ENCODE results near the gene WWOX.
A peak's percentile ranks its signal among the peaks of the same experiment; 100 is the strongest.
"Not testable (repeated sequence)": the region's sequence is repeated elsewhere in the genome, so short reads cannot be mapped to it uniquely, and the experiment has no call there.

Gene WWOX

DNA sequence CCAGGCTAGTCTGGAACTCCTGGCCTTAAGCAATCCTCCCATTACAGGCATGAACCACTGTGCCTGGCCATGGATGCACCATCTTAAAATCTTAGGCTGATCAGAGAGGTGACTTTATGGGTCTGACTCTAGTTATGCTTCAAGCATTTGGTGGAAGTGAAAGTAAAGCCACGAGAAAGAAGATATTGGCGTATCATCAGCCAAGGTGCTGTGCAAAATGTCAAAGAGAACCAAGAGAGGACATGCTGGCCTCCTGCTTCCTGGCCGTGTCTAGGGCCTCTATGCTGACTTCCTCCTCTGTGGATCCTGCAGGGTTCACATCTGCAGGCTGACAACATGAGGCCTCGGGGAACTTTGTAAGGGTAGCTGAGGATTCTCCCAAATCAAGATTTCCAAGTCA is 1115.8 kb downstream of the WWOX start:
- DNase-seq: no peak

GRCh38 chr16:79217375-79218011 is 1118.0 kb downstream of the WWOX start:
- no peak for DNase-seq

- no peak for DNase-seq
Observed at GRCh38 chr16:79218351-79218750, 1118.9 kb downstream of the WWOX start.

- not testable (repeated sequence) for DNase-seq
Observed at GRCh38 chr16:79225994-79226393, 1126.5 kb downstream of the WWOX start.

GRCh38 chr16:79229361-79229760 is 1129.9 kb downstream of the WWOX start:
- DNase-seq: no peak

GRCh38 chr16:79245700-79246099 is 1146.2 kb downstream of the WWOX start:
- not testable (repeated sequence) for DNase-seq

- no peak for DNase-seq
Observed at GRCh38 chr16:79247386-79247785, 1147.9 kb downstream of the WWOX start.

- no peak for DNase-seq
Observed at GRCh38 chr16:79248351-79248750, 1148.9 kb downstream of the WWOX start.

DNA sequence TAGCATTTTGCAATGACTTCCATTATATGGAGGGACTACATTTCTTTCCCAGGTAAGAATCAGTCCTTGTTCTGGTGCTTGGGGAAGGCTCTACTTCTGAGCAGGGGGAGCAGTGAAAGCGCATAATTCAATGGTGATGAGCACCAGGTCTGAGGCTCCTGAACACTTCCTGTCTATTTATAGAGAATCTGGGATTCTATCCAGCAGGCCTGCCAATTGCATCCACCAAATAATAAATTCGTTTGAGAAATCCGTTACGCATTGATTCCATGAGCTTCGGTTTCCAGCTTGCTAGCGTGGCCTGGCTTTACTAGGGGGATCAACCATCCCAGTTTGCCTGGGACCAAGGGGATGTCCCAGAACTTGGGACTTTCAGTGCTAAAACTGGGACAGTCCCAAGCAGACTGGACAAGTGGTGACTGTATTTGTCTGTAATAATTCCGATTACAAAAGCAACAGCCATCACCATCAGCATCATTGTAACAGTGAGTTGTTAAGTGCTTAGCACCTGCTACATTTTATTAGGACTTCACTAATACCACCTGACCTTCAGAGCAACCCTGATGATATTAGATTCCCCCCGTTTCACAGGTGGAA is 1151.1 kb downstream of the WWOX start:
- DNase-seq: no peak

GRCh38 chr16:79253100-79253631 is 1153.7 kb downstream of the WWOX start:
- DNase-seq: no peak

DNA sequence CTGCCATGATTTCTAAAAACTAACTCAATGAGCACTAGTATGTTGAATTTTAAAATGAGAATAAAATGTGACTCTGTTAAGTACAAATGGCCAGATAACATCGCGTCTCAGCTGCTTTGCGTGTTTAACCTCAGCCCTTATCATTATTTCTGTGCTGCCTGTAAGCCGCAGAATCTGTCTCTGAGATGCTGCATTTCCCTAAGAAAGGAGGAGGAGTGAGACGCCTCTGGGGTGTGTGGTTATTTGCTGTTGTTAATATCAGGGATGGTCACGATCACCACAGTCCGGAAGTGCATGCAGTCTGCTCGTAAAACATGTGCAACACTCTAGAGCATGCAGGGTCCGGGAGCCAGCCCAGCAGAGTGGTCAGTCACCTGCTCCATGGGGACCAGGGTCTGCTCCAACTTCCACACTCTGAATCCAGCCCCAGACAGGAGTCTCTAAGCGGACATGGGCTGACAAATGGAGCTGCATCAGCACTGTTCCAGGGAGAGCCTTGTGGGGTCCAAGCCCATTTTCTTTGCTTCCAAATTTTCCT is 1158.6 kb downstream of the WWOX start:
- peak; percentile 17 for DNase-seq

DNA sequence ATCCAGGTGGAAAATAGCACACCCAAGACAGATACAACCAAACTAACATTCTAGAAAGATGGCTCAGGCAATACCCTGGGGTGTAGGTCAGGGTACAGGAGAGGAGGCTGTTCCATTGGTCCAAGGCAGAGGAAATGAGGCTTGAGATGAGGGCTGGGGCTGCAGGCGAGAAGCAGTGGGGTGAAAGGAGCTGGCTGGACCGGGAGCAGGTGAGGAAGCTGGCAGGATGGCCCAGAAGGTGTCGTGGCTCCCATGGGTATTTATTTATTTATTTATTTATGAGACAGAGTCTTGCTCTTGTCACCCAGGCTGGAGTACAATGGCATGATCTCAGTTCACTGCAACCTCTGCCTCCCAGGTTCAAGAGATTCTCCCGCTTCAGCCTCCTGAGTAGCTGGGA is 1161.4 kb downstream of the WWOX start:
- not testable (repeated sequence) for DNase-seq

DNA sequence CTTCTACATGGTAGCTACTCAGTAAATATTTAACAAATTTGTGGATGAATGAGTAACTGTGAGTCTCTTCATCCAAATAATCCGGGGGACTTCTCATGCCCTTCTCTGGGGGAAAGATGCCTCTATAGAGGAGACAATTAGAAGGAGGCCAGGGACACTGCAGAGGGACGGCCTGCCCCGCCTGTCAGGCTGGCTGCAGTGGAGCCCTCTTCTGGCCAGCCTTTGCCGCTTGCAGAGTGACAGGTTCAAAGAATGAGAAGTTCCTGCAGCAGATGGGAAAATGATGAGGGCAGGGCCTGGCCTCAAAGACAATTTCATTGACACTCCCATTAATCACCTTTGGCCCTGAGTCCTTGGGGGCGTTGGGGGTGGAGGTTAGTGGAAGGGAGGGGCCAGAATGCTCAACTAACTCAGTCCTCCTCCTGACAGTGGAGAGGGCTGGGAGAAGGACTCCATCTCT is 1162.1 kb downstream of the WWOX start:
- DNase-seq: peak; percentile 62

DNA sequence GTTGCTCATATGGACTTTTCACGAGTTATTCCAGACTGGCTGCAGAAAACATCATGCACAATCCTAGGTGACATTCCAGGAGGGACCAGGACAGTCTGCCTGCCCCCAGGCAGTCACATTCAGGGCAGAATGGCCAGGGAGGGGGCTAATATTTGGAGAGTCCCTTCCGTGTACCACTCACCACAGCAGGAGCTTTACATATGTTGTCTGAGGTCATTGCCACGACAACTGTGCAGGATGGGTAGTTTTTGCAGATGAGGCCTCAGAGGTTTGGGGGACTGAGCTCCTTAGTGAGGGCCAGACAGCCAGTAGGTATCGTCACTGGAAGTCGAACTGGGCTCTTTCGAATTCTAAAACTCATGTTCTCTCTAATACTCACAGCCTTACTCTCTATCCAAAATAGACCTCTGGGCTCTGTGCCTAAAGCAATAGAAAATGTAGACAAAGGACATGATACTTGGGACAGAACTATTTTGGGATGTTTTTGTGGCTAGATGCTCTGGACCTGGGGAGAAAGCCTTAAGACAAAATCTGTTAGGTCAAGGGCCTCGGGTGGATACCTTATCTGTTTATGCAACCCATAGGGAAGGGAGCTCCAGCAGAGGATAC is 1162.6 kb downstream of the WWOX start:
- DNase-seq: no peak
